NCI-H2107 (cell line): ENCODE data around the gene KRT3.
"Not testable (repeated sequence)": the region's sequence is repeated elsewhere in the genome, so short reads cannot be mapped to it uniquely, and the experiment has no call there.

ENCODE experiments used
- DNase-seq: peaks from one replicate; lab custom pipeline; 2025; lab: John Stamatoyannopoulos, UW

The KRT3 gene

GRCh38 chr12:52798003-52798670 is 2.2 kb upstream of the KRT3 start:
- DNase-seq: no peak

GRCh38 chr12:52797529-52797894 is 1.6 kb upstream of the KRT3 start:
- DNase-seq: no peak

GRCh38 chr12:52796839-52797528 is 1.1 kb upstream of the KRT3 start:
- DNase-seq: no peak

- DNase-seq: no peak
Measured at GRCh38 chr12:52796429-52796794, 495 bp upstream of the KRT3 start.

GRCh38 chr12:52795332-52795674 is 614 bp downstream of the KRT3 start:
- not testable (repeated sequence) for DNase-seq

- DNase-seq: no peak
Measured at GRCh38 chr12:52794479-52795331, 1.2 kb downstream of the KRT3 start.

GRCh38 chr12:52792185-52793029 is 3.5 kb downstream of the KRT3 start:
- DNase-seq: no peak

- no peak for DNase-seq
Measured at GRCh38 chr12:52791271-52792184, 4.4 kb downstream of the KRT3 start.

- DNase-seq: no peak
Measured at GRCh38 chr12:52790427-52791270, 5.3 kb downstream of the KRT3 start.

- DNase-seq: no peak
Measured at GRCh38 chr12:52789637-52790426, 6.1 kb downstream of the KRT3 start.

- no peak for DNase-seq
Measured at GRCh38 chr12:52788876-52789636, 6.9 kb downstream of the KRT3 start.

GRCh38 chr12:52788192-52788875 is 7.6 kb downstream of the KRT3 start:
- no peak for DNase-seq

- no peak for DNase-seq
Measured at GRCh38 chr12:52787324-52788191, 8.4 kb downstream of the KRT3 start.

GRCh38 chr12:52784909-52785308 is 11.0 kb downstream of the KRT3 start:
- DNase-seq: no peak

GRCh38 chr12:52783563-52784316 is 12.2 kb downstream of the KRT3 start:
- no peak for DNase-seq

- DNase-seq: no peak
Measured at GRCh38 chr12:52782502-52782901, 13.4 kb downstream of the KRT3 start.
